Liver (tissue), 3 donors: ENCODE measurements around the gene CAVIN2.

Source experiments
- GABPA ChIP-seq, 2 donors: IDR thresholded peaks in 1 of 2; conservative IDR thresholded peaks in 1 of 2; 2 replicates each; pipeline ENCODE4 v1.6.1; 2016; ENCODE audit warnings: antibody characterized with exemption in 2 of 2, mild to moderate bottlenecking in 1 of 2, moderate library complexity in 1 of 2
- NR2F2 ChIP-seq: IDR thresholded peaks from 2 replicates; pipeline ENCODE4 v1.6.1; 2016; ENCODE audit warnings: antibody characterized with exemption
- SP1 ChIP-seq: IDR thresholded peaks from 2 replicates; pipeline ENCODE4 v1.6.1; 2018; ENCODE audit warnings: antibody characterized with exemption, mild to moderate bottlenecking
- TAF1 ChIP-seq: conservative IDR thresholded peaks from 2 replicates; pipeline ENCODE4 v1.6.1; 2016; ENCODE audit warnings: antibody characterized with exemption, mild to moderate bottlenecking
- TF ChIP-seq, protein P1 (sequence below): fragments of 150-350 bp; IDR thresholded peaks from 2 replicates; pipeline ENCODE4 v1.5.1; 2017; ENCODE audit warnings: improper control_type of control experiment, low read depth, low read length; ENCODE audit not compliant: missing input control
- TF ChIP-seq, protein P2 (sequence below): IDR thresholded peaks from 2 replicates; pipeline ENCODE4 v1.6.1; 2016; ENCODE audit warnings: antibody characterized with exemption, mild to moderate bottlenecking
- TF ChIP-seq, protein P3 (sequence below): IDR thresholded peaks from 2 replicates; pipeline ENCODE4 v1.6.1; 2016; ENCODE audit warnings: antibody characterized with exemption
- donor health status: healthy.
- donor health status: healthy.

- TF ChIP-seq, protein P1, sequence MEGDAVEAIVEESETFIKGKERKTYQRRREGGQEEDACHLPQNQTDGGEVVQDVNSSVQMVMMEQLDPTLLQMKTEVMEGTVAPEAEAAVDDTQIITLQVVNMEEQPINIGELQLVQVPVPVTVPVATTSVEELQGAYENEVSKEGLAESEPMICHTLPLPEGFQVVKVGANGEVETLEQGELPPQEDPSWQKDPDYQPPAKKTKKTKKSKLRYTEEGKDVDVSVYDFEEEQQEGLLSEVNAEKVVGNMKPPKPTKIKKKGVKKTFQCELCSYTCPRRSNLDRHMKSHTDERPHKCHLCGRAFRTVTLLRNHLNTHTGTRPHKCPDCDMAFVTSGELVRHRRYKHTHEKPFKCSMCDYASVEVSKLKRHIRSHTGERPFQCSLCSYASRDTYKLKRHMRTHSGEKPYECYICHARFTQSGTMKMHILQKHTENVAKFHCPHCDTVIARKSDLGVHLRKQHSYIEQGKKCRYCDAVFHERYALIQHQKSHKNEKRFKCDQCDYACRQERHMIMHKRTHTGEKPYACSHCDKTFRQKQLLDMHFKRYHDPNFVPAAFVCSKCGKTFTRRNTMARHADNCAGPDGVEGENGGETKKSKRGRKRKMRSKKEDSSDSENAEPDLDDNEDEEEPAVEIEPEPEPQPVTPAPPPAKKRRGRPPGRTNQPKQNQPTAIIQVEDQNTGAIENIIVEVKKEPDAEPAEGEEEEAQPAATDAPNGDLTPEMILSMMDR = no peak
- TF ChIP-seq GABPA (IDR thresholded peaks at IDR 0.05 in 1 of 2, conservative IDR thresholded peaks at IDR 0.05 in 1 of 2) = no peak
- TF ChIP-seq SP1 = no peak
- TF ChIP-seq, protein P2, sequence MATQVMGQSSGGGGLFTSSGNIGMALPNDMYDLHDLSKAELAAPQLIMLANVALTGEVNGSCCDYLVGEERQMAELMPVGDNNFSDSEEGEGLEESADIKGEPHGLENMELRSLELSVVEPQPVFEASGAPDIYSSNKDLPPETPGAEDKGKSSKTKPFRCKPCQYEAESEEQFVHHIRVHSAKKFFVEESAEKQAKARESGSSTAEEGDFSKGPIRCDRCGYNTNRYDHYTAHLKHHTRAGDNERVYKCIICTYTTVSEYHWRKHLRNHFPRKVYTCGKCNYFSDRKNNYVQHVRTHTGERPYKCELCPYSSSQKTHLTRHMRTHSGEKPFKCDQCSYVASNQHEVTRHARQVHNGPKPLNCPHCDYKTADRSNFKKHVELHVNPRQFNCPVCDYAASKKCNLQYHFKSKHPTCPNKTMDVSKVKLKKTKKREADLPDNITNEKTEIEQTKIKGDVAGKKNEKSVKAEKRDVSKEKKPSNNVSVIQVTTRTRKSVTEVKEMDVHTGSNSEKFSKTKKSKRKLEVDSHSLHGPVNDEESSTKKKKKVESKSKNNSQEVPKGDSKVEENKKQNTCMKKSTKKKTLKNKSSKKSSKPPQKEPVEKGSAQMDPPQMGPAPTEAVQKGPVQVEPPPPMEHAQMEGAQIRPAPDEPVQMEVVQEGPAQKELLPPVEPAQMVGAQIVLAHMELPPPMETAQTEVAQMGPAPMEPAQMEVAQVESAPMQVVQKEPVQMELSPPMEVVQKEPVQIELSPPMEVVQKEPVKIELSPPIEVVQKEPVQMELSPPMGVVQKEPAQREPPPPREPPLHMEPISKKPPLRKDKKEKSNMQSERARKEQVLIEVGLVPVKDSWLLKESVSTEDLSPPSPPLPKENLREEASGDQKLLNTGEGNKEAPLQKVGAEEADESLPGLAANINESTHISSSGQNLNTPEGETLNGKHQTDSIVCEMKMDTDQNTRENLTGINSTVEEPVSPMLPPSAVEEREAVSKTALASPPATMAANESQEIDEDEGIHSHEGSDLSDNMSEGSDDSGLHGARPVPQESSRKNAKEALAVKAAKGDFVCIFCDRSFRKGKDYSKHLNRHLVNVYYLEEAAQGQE = no peak
- TF ChIP-seq, protein P3, sequence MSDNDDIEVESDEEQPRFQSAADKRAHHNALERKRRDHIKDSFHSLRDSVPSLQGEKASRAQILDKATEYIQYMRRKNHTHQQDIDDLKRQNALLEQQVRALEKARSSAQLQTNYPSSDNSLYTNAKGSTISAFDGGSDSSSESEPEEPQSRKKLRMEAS = no peak
- TF ChIP-seq NR2F2 = no peak
- no peak for TF ChIP-seq TAF1
Measured at GRCh38 chr2:191840921-191841320, 6.0 kb downstream of the CAVIN2 start.
